ENCODE measurements around the gene ZSWIM6. TPM values are rescaled to one million over a fixed set of nuclear protein-coding genes. Genes with fewer than 3 reads are reported as not detected.

ZSWIM6 gene
- polyA plus RNA-seq, 2 of the 4 experiments (the other 2 are of a cell fraction) = 8.9 to 18.0 TPM

DNA sequence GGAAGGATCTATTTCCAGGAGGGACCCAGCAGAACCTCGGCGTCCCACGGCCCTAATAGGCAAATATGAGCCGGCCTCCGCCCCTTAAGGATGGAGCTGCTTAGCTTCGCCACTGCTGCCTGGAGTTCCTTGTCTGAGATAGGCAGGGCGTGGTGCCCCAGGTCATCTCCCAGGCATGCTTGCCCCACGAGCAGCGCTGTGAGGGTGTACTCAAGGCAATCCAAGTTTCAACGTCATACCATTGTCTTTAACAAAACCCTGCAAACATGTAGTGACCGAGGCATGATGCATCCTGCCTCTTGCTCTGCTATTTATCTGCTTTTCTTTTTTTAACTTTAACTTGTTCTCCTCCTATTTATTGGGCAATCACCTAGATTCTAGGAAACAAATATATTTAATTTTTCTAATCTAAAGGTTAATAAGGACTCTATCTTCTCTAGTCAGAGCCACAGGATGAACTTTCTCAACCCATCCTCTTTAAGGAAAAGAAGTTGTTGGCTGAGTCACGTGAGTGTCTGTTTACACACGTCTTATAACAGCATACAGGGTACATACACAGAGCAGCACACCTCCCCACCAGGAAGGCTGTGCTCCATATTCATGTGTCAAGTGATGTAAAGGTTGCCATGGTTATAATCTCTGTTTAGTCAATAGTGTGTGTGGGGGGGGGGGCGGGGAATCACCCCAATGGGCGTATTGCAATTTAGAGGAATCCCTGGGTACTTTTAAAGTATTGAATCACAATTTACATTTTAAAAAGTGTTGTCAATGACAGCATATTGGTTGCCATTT is 27.3 kb upstream of the ZSWIM6 start (continued):
- TF ChIP-seq, protein P1, sequence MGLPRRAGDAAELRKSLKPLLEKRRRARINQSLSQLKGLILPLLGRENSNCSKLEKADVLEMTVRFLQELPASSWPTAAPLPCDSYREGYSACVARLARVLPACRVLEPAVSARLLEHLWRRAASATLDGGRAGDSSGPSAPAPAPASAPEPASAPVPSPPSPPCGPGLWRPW (IDR thresholded peaks at IDR 0.05) = no peak
- no peak for TF ChIP-seq EHMT2 (IDR thresholded peaks at IDR 0.05; ENCODE audit: low read depth)
- no peak for TF ChIP-seq ZSCAN20 (CRISPR knock-in tag; IDR thresholded peaks at IDR 0.05)
- TF ChIP-seq HDAC2 (IDR thresholded peaks at IDR 0.05) = no peak
- TF ChIP-seq MAX (IDR thresholded peaks at IDR 0.05) = peak; percentile 92
- peak; percentile 54 to 57; a peak in 3 of 5 replicates for TF ChIP-seq JUN (IDR thresholded peaks at IDR 0.05)
- TF ChIP-seq ATOH8 (CRISPR knock-in tag; IDR thresholded peaks at IDR 0.05; ENCODE audit: low read depth) = no peak
- TF ChIP-seq HOXA7 (CRISPR knock-in tag; IDR thresholded peaks at IDR 0.05) = no peak
- no peak; the same call in 1 of the 2 replicates for TF ChIP-seq MYC (IDR thresholded peaks at IDR 0.05; ENCODE audit: borderline replicate concordance, low read length)
- peak in 1 of 2 experiments; percentile 56; a peak in 2 of 4 replicates for TF ChIP-seq CEBPB (IDR thresholded peaks at IDR 0.05)
- TF ChIP-seq HOXB13 (CRISPR knock-in tag; IDR thresholded peaks at IDR 0.05; ENCODE audit: low read depth) = no peak
- no peak for TF ChIP-seq RNF2 (IDR thresholded peaks at IDR 0.05; ENCODE audit: borderline replicate concordance, low read depth)
- TF ChIP-seq HEYL (CRISPR knock-in tag; IDR thresholded peaks at IDR 0.05) = no peak
- TF ChIP-seq, protein P2, sequence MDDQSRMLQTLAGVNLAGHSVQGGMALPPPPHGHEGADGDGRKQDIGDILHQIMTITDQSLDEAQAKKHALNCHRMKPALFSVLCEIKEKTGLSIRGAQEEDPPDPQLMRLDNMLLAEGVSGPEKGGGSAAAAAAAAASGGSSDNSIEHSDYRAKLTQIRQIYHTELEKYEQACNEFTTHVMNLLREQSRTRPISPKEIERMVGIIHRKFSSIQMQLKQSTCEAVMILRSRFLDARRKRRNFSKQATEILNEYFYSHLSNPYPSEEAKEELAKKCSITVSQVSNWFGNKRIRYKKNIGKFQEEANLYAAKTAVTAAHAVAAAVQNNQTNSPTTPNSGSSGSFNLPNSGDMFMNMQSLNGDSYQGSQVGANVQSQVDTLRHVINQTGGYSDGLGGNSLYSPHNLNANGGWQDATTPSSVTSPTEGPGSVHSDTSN (IDR thresholded peaks at IDR 0.05) = peak; percentile 62; the same call in 1 of the 2 replicates
- no peak for TF ChIP-seq CBX2 (IDR thresholded peaks at IDR 0.05; ENCODE audit: borderline replicate concordance, low read depth)
- TF ChIP-seq MAZ (IDR thresholded peaks at IDR 0.05; ENCODE audit: borderline replicate concordance, low read depth, low read length) = 0 out of 2 replicates have a peak, but pooled peaks have one; percentile 17
- TF ChIP-seq CBX8 (IDR thresholded peaks at IDR 0.05) = no peak
- peak; percentile 84 for TF ChIP-seq USF2 (IDR thresholded peaks at IDR 0.05)
- TF ChIP-seq POLR2A (IDR thresholded peaks at IDR 0.05; ENCODE audit: low read length) = peak; percentile 23; the same call in 1 of the 2 replicates
- TF ChIP-seq ZFP36 (IDR thresholded peaks at IDR 0.05; ENCODE audit: borderline replicate concordance, partially characterized antibody) = no peak
- TF ChIP-seq FOXS1 (CRISPR knock-in tag; IDR thresholded peaks at IDR 0.05) = peak; percentile 15; the same call in 1 of the 2 replicates
- TF ChIP-seq FOSL2 (IDR thresholded peaks at IDR 0.05) = no peak; the same call in 1 of the 2 replicates
- TF ChIP-seq FOSL2 (CRISPR knock-in tag; IDR thresholded peaks at IDR 0.05) = peak; percentile 71
- TF ChIP-seq, protein P3, sequence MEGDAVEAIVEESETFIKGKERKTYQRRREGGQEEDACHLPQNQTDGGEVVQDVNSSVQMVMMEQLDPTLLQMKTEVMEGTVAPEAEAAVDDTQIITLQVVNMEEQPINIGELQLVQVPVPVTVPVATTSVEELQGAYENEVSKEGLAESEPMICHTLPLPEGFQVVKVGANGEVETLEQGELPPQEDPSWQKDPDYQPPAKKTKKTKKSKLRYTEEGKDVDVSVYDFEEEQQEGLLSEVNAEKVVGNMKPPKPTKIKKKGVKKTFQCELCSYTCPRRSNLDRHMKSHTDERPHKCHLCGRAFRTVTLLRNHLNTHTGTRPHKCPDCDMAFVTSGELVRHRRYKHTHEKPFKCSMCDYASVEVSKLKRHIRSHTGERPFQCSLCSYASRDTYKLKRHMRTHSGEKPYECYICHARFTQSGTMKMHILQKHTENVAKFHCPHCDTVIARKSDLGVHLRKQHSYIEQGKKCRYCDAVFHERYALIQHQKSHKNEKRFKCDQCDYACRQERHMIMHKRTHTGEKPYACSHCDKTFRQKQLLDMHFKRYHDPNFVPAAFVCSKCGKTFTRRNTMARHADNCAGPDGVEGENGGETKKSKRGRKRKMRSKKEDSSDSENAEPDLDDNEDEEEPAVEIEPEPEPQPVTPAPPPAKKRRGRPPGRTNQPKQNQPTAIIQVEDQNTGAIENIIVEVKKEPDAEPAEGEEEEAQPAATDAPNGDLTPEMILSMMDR (IDR thresholded peaks at IDR 0.05) = no peak
